Ovary (tissue), 9 donors: ENCODE results near the gene YIF1A. TPM values are rescaled to one million over a fixed set of nuclear protein-coding genes. Genes with fewer than 3 reads are reported as not detected.

ENCODE experiments used
- DNase-seq, 5 donors: peaks; one replicate each; pipeline ENCODE4 v3.0.0-alpha.2; 2019 to 2020
- H3K27ac ChIP-seq, 2 donors: fragments of 200-600 bp; one replicate each; pipeline versions ENCODE4 v1.5.1 to v1.8.0; 2019 to 2022
- H3K27me3 ChIP-seq: fragments of 200-600 bp; one replicate; pipeline ENCODE4 v1.8.0; 2022
- H3K36me3 ChIP-seq: fragments of 200-600 bp; sonication (generic); one replicate; pipeline ENCODE4 v1.5.1; 2019
- H3K4me1 ChIP-seq: one replicate; pipeline ENCODE4 v1.8.1; 2013; ENCODE audit warnings: mild to moderate bottlenecking, moderate library complexity; ENCODE audit not compliant: insufficient read depth
- H3K4me3 ChIP-seq: fragments of 200-600 bp; sonication (generic); one replicate; pipeline ENCODE4 v1.5.1; 2017
- H3K9me3 ChIP-seq, 2 donors: fragments of 200-600 bp in 1 of 2; sonication (generic) in 1 of 2; one replicate each; pipeline versions ENCODE4 v1.5.1 to v1.8.1; 2013 to 2019; ENCODE audit warnings: mild to moderate bottlenecking in 1 of 2, moderate library complexity in 1 of 2
- EP300 ChIP-seq: sonication (generic); formaldehyde crosslinking; IDR thresholded peaks from one replicate; pipeline ENCODE4 v1.6.1; 2017; ENCODE audit warnings: antibody characterized with exemption
- POLR2A ChIP-seq: fragments of 450-650 bp; IDR thresholded peaks from one replicate; pipeline ENCODE4 v1.6.1; 2017; ENCODE audit warnings: antibody characterized with exemption, mild to moderate bottlenecking, moderate library complexity
- WGBS, 3 donors: extraction: QIAGEN DNeasy Blood & Tissue Kit in 1 of 3; methylation state at CpG; one replicate each; pipeline versions ENCODE4 v1.1.5 to v1.1.7; 2013 to 2017; 5-methylcytosine and 5-hydroxymethylcytosine counted together
- intact Hi-C, 4 donors: fragments of 100-400 bp; cut with DNase I; formaldehyde crosslinking; loops; one replicate each; pipeline versions ENCODE4 v1.11.0 to v1.15.1; 2022 to 2023
- polyA plus RNA-seq, 2 donors: library from polyadenylated mRNA; stranded (reverse); fragments of 200-250 nt in 1 of 2; fragments of 350-450 nt in 1 of 2; fragmentation: Illumina TruSeq in 1 of 2; extraction: RNeasy Lipid Tissue Mini Kit (QIAGEN cat#74804) in 1 of 2; gene quantifications; one replicate each; pipeline ENCODE4 v1.2.3, GENCODE V29; 2013 to 2014
- total RNA-seq, 7 donors: library from RNA; depleted of rRNA in 2 of 7; stranded (reverse); fragments of >200 nt in 2 of 7; fragmentation: NEBNext Ultra II Directional in 3 of 7; extraction: Animal tissue kit (Norgen Biotek cat#: 25700) in 3 of 7; gene quantifications; one replicate each; pipeline versions ENCODE4 v1.1.0 to v1.2.4, GENCODE V29; 2016 to 2023
- TF ChIP-seq, protein P1 (sequence below), 3 donors: fragments of 450-650 bp in 2 of 3; fragments of 200-600 bp in 1 of 3; IDR thresholded peaks; one replicate each; pipeline versions ENCODE4 v1.5.1 to v1.8.0; 2016 to 2022; ENCODE audit warnings: antibody characterized with exemption in 3 of 3, mild to moderate bottlenecking in 1 of 3
- donor health status: DM: no; HTN: no; CAD: no; lungs with moderate emphysema.
- donor health status: DM: no; HTN: no; CAD: no.
- donor health status: Bipolar disorder and iron deficiency.
- donor health status: DM: yes; HTN: yes; CAD: no.
- donor health status: DM: no; HTN: no; CAD: no.
- donor health status: DM: yes; HTN: yes; CAD: no.

YIF1A gene
- total and polyA plus RNA-seq, 9 donors, result 39.3 to 91.0 (median 64.2) TPM

DNA sequence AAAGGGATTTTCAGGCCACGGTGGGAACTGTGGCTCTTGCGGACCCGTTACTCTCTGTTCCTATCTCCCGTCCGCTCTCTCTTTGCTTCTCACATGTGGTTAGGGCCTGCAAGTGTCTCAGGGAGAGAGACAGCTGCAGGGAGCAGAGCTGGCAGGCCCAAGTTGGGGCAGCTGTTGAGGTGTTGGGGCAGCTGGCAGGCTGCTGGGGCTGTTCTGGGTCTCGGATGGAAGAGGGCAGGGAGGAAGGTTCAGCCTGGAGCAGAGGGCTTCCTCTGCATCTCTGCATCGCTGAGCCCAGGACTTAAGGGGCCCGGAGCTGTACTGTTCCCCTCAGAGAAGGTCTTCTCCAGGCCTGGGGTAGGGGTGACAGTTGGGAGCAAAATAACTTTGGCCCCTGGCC lies 13.5 kb downstream of the YIF1A start:
- Histone ChIP-seq H3K9me3 (no peaks in the 10 kb centered on the region), H3K36me3 (no peaks in the 10 kb centered on the region), H3K4me1 (no peaks in the 10 kb centered on the region), H3K4me3 (no peak overlapping the region), H3K27me3 (no peaks in the 10 kb centered on the region), H3K27ac (no peak overlapping the region)
- TF ChIP-seq EP300 (no peak), POLR2A (no peak)
- TF ChIP-seq, protein P1, sequence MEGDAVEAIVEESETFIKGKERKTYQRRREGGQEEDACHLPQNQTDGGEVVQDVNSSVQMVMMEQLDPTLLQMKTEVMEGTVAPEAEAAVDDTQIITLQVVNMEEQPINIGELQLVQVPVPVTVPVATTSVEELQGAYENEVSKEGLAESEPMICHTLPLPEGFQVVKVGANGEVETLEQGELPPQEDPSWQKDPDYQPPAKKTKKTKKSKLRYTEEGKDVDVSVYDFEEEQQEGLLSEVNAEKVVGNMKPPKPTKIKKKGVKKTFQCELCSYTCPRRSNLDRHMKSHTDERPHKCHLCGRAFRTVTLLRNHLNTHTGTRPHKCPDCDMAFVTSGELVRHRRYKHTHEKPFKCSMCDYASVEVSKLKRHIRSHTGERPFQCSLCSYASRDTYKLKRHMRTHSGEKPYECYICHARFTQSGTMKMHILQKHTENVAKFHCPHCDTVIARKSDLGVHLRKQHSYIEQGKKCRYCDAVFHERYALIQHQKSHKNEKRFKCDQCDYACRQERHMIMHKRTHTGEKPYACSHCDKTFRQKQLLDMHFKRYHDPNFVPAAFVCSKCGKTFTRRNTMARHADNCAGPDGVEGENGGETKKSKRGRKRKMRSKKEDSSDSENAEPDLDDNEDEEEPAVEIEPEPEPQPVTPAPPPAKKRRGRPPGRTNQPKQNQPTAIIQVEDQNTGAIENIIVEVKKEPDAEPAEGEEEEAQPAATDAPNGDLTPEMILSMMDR (IDR thresholded peaks at IDR 0.05), result no peak
- 86 to 91% (median 90%) methylated on average over 8 of the region's 8 CpGs for WGBS, 3 donors
- DNase-seq, result no peak
- intact Hi-C loops, result no loop called here

DNA sequence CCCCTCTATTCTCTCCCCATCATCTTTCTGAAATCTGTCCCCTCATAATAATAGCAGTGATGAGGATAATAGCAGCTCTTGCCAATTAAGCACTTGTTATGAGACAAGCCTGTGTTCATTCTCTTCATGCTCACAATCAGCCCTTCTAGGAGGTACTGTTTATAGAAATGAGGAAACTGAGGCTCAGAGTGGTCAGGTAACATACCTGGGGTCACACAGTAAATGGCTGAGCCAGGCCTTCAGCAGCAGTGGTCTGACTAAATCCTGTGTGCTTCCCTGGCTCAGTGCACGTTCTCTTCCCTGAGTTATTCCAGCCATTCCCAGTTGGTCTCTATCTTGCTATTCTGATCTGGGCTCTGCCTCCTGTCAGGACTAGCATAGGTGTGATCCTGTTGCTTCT lies 14.7 kb downstream of the YIF1A start:
- H3K4me1 ChIP-seq, result no peaks in the 10 kb centered on the region
- H3K27ac ChIP-seq, result no peak overlapping the region
- no peaks in the 10 kb centered on the region for H3K27me3 ChIP-seq
- H3K36me3 ChIP-seq, result no peaks in the 10 kb centered on the region
- H3K4me3 ChIP-seq, result no peak overlapping the region
- intact Hi-C loops, result no loop called here
- 56 to 67% (median 59%) methylated on average over 1 of the region's 1 CpG for WGBS, 3 donors
- no peaks in the 10 kb centered on the region for H3K9me3 ChIP-seq
- no peak for DNase-seq
- no peak for TF ChIP-seq EP300
- no peak for TF ChIP-seq POLR2A
- TF ChIP-seq, protein P1 (IDR thresholded peaks at IDR 0.05), result no peak

DNA sequence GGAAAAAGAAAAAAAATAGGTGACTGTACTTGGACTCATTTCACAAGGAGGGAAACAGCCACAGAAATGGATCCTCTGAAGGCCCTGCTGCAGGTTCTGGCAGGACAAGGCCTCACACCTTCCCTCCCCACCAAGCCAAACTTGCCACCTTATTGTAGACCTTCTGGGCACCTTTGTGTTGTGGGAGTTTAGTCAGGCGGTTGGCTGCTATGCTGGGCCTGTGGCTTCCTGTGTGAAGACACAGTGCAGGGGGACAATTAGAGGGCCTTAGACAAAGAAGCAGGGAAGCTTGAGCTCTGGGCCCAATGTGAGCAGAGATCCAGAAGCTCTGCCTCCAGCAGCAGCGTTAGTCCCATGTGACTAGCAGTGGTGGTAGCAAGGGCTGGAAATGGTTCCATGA lies 16.3 kb downstream of the YIF1A start:
- intact Hi-C loops, result no loop called here
- TF ChIP-seq EP300 (no peak), POLR2A (no peak)
- TF ChIP-seq, protein P1 (IDR thresholded peaks at IDR 0.05), result no peak
- Histone ChIP-seq H3K4me3 (no peak overlapping the region), H3K27ac (no peak overlapping the region), H3K27me3 (no peaks in the 10 kb centered on the region), H3K9me3 (no peaks in the 10 kb centered on the region), H3K4me1 (no peaks in the 10 kb centered on the region), H3K36me3 (no peaks in the 10 kb centered on the region)
- WGBS, 3 donors, result 81 to 90% (median 90%) methylated on average over 2 of the region's 2 CpGs
- DNase-seq, result no peak

DNA sequence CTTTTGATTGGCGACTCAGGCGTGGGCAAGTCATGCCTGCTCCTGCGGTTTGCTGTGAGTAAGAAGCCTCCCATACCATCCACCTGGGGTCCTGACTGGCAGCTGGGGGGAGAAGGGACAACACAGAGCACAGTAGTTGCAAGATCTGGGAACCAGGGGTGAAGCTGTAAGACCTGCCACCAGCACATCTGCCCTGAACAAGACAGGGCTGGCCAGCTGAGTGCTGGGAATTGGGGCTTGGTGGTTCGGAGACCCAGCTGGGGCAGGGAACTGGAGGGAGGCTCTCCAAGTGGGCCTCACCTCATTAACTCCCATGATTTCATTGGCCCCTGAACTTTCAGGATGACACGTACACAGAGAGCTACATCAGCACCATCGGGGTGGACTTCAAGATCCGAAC lies 17.1 kb downstream of the YIF1A start:
- TF ChIP-seq EP300 (no peak), POLR2A (no peak)
- TF ChIP-seq, protein P1 (IDR thresholded peaks at IDR 0.05), result no peak
- Histone ChIP-seq H3K4me1 (peaks cover under 1% of the 10 kb centered on the region), H3K9me3 (no peaks in the 10 kb centered on the region), H3K36me3 (no peaks in the 10 kb centered on the region), H3K27ac (no peak overlapping the region), H3K4me3 (no peak overlapping the region), H3K27me3 (no peaks in the 10 kb centered on the region)
- intact Hi-C loops, result no loop called here
- DNase-seq, result no peak
- 88 to 93% (median 90%) methylated on average over 7 of the region's 7 CpGs for WGBS, 3 donors
